ENCODE measurements around the gene RAPGEF3. TPM values are rescaled to one million over a fixed set of nuclear protein-coding genes. Genes with fewer than 3 reads are reported as not detected.

RAPGEF3 gene
- total and polyA plus RNA-seq, 2 of the 8 experiments (the other 6 are each of a cell fraction or from before 2014, with no cell fraction given), result 5.0 to 9.4 TPM

- TF ChIP-seq HDAC2 (IDR thresholded peaks at IDR 0.05; ENCODE audit: borderline replicate concordance in 1 of 2, low read depth in 2 of 2, low read length in 2 of 2), result no peak
- no peak for TF ChIP-seq SRF (IDR thresholded peaks at IDR 0.05; ENCODE audit: low read depth, low read length)
- TF ChIP-seq ATF3 (IDR thresholded peaks at IDR 0.05; ENCODE audit: insufficient read depth, low read depth, low read length), result no peak
- no peak for TF ChIP-seq EP300 (IDR thresholded peaks at IDR 0.05; ENCODE audit: borderline replicate concordance in 1 of 2, low read depth in 2 of 2, low read length in 2 of 2)
- no peak overlapping the region for H2BK15ac ChIP-seq (ENCODE audit: low read length)
- no peak overlapping the region for H2BK12ac ChIP-seq (ENCODE audit: low read depth, low read length)
- no peak overlapping the region for H4K8ac ChIP-seq (ENCODE audit: extremely low read depth, insufficient read depth, low read length)
- no peaks in the 10 kb centered on the region for H3K9me3 ChIP-seq (ENCODE audit: insufficient read depth in 2 of 2, low read depth in 1 of 2, low read length in 1 of 2)
- H2AFZ ChIP-seq (ENCODE audit: low read length), result no peak overlapping the region
- WGBS, 2 experiments (ENCODE audit: extremely low coverage in 1 of 2, insufficient coverage in 1 of 2, insufficient read length in 1 of 2, insufficient replicate concordance in 2 of 2, low coverage in 1 of 2, low lambda C conversion rate in 2 of 2, missing lambda C conversion rate in 1 of 2), result 95% methylated on average over 6 of the region's 6 CpGs; no CpG with 5 or more reads in 1 of the 2 experiments
- no peak overlapping the region for H2BK5ac ChIP-seq (ENCODE audit: low read depth, low read length)
- H2AK5ac ChIP-seq (ENCODE audit: low read depth, low read length), result no peak overlapping the region
- H3K4me1 ChIP-seq (replicated peaks in 1 of 4; ENCODE audit: control insufficient read depth in 3 of 4, insufficient read depth in 4 of 4, low read length in 3 of 4), result peaks cover 7 to 15% (median 12%) of the 10 kb centered on the region in 4 experiments; a peak in 6 of 7 replicates
- H3K4me2 ChIP-seq (ENCODE audit: insufficient read depth in 1 of 2, low read depth in 2 of 2, low read length in 2 of 2), result no peak overlapping the region
- H3K4me3 ChIP-seq (ENCODE audit: extremely low read depth in 1 of 4, insufficient read depth in 2 of 4, low read depth in 3 of 4, low read length in 4 of 4), result no peak overlapping the region
- H3K36me3 ChIP-seq (ENCODE audit: control insufficient read depth in 2 of 4, insufficient read depth in 4 of 4, low read length in 3 of 4), result no peaks in the 10 kb centered on the region
- no peak overlapping the region for H3K18ac ChIP-seq (ENCODE audit: extremely low read depth, low read length)
- no peak overlapping the region for H2BK120ac ChIP-seq (replicated peaks; ENCODE audit: low read depth, low read length)
- no peaks in the 10 kb centered on the region for H3K79me2 ChIP-seq (ENCODE audit: control insufficient read depth in 1 of 2, insufficient read depth in 2 of 2, low read length in 2 of 2)
- no peak overlapping the region for H4K91ac ChIP-seq (replicated peaks; ENCODE audit: insufficient read length, low read length)
- ChIA-PET CTCF (ENCODE audit: partially characterized antibody) (interaction anchor here (2.2 to 58.8 kb wide), 4 partner anchors 7 to 68 kb away, joined by 5 to 2442 read pairs (median 1081); partner anchors contain the start of genes ENDOU, RAPGEF3 and RPAP3), POLR2A (ENCODE audit: partially characterized antibody) (interaction anchor here (2.4 to 10.5 kb wide), 3 partner anchors 10 to 29 kb away, joined by 6 to 79 read pairs (median 78); partner anchors contain the start of gene RAPGEF3)
- no peak overlapping the region for H3K9ac ChIP-seq (replicated peaks in 1 of 4; ENCODE audit: extremely low read depth in 1 of 4, low read depth in 3 of 4, low read length in 3 of 4)
- FAIRE-seq (no peak), DNase-seq (ENCODE audit: low read depth in 1 of 2, low spot score in 2 of 2) (no peak)
- H3K14ac ChIP-seq (ENCODE audit: insufficient read length), result no peak overlapping the region
- no peak overlapping the region for H3K27ac ChIP-seq (ENCODE audit: low read depth, low read length)
- H4K5ac ChIP-seq (ENCODE audit: insufficient read length, low read depth, low read length), result no peak overlapping the region
- no peaks in the 10 kb centered on the region for H3K79me1 ChIP-seq (ENCODE audit: low read depth, low read length)
- H3K27me3 ChIP-seq (replicated peaks in 1 of 4; ENCODE audit: control insufficient read depth in 3 of 4, extremely low read depth in 1 of 4, insufficient read depth in 3 of 4, low read length in 3 of 4), result peaks cover 0 to 17% (median 8%) of the 10 kb centered on the region in 4 experiments; a peak in 4 of 7 replicates
- H4K20me1 ChIP-seq (replicated peaks in 1 of 2; ENCODE audit: control insufficient read depth in 1 of 2, insufficient read depth in 2 of 2, low read length in 2 of 2), result peaks cover 0 to 3% of the 10 kb centered on the region in 2 experiments
- H2BK20ac ChIP-seq (ENCODE audit: low read length), result no peak overlapping the region
- H3K4ac ChIP-seq (replicated peaks; ENCODE audit: insufficient read length, low read depth, low read length), result no peak overlapping the region
- H3K23me2 ChIP-seq (ENCODE audit: low read depth, low read length), result peaks cover 2% of the 10 kb centered on the region; the same call in 1 of the 2 replicates
- no peak overlapping the region for H3K23ac ChIP-seq (ENCODE audit: insufficient read length)
- H3K56ac ChIP-seq (replicated peaks; ENCODE audit: insufficient read length, low read depth, low read length), result no peak overlapping the region
Observed at GRCh38 chr12:47771304-47771703, 12.6 kb upstream of the RAPGEF3 start.

All from H1 (cell line).